Measurements from ENCODE around the gene AKAP17A.

AKAP17A gene

GRCh38 chrX:1582686-1583437, 8.5 kb upstream of the AKAP17A start:
- no peak for DNase-seq

- no peak for DNase-seq
Measured at GRCh38 chrX:1584237-1585011, 7.0 kb upstream of the AKAP17A start.

- no peak for DNase-seq
Measured at GRCh38 chrX:1587161-1587560, 4.2 kb upstream of the AKAP17A start.

- DNase-seq, result no peak
Measured at GRCh38 chrX:1589356-1590130, 1.9 kb upstream of the AKAP17A start.

GRCh38 chrX:1591863-1592469, 562 bp downstream of the AKAP17A start:
- no peak for DNase-seq

- DNase-seq, result no peak
Measured at GRCh38 chrX:1592470-1593142, 1.2 kb downstream of the AKAP17A start.

- DNase-seq, result no peak
Measured at GRCh38 chrX:1593286-1594271, 2.2 kb downstream of the AKAP17A start.

GRCh38 chrX:1595711-1596060, 4.3 kb downstream of the AKAP17A start:
- no peak for DNase-seq

GRCh38 chrX:1596676-1597344, 5.4 kb downstream of the AKAP17A start:
- no peak for DNase-seq

- DNase-seq, result no peak
Measured at GRCh38 chrX:1597345-1598020, 6.1 kb downstream of the AKAP17A start.

- DNase-seq, result no peak
Measured at GRCh38 chrX:1598021-1598875, 6.8 kb downstream of the AKAP17A start.

- DNase-seq, result no peak
Measured at GRCh38 chrX:1598876-1599790, 7.7 kb downstream of the AKAP17A start.

GRCh38 chrX:1599791-1600405, 8.5 kb downstream of the AKAP17A start:
- no peak for DNase-seq

- no peak for DNase-seq
Measured at GRCh38 chrX:1600406-1601050, 9.1 kb downstream of the AKAP17A start.

- no peak for DNase-seq
Measured at GRCh38 chrX:1601051-1601767, 9.8 kb downstream of the AKAP17A start.

GRCh38 chrX:1601768-1602085, 10.3 kb downstream of the AKAP17A start:
- no peak for DNase-seq

GRCh38 chrX:1602299-1602698, 10.9 kb downstream of the AKAP17A start:
- no peak for DNase-seq
